M059J (cell line): Measurements from ENCODE around the gene PPHLN1. TPM values are rescaled to one million over a fixed set of nuclear protein-coding genes. Genes with fewer than 3 reads are reported as not detected.
A peak's percentile ranks its signal among the peaks of the same experiment; 100 is the strongest.

Experiments used
- DNase-seq: peaks from one replicate; pipeline ENCODE4 v3.0.0-alpha.2; 2012; ENCODE audit warnings: low read depth
- total RNA-seq: library from RNA; depleted of rRNA; stranded (reverse); fragments of >200 nt; shearing (Covaris generic); gene quantifications from 2 replicates; pipeline ENCODE4 v1.2.3, GENCODE V29; 2014

PPHLN1 gene
- total RNA-seq, 1 experiment from 2014 or later = 93.1 TPM

- DNase-seq = no peak
Observed at GRCh38 chr12:42442311-42442759, 116.4 kb downstream of the PPHLN1 start.

GRCh38 chr12:42442888-42443287 is 116.9 kb downstream of the PPHLN1 start:
- DNase-seq = no peak

- no peak for DNase-seq
Observed at GRCh38 chr12:42444192-42444943, 118.4 kb downstream of the PPHLN1 start.

GRCh38 chr12:42445891-42446290 is 119.9 kb downstream of the PPHLN1 start:
- no peak for DNase-seq

- peak; percentile 36 for DNase-seq
Observed at GRCh38 chr12:42446761-42447160, 120.8 kb downstream of the PPHLN1 start.

- no peak for DNase-seq
Observed at GRCh38 chr12:42447371-42447786, 121.4 kb downstream of the PPHLN1 start.

GRCh38 chr12:42448841-42449240 is 122.9 kb downstream of the PPHLN1 start:
- DNase-seq = no peak

GRCh38 chr12:42450248-42450647 is 124.3 kb downstream of the PPHLN1 start:
- DNase-seq = peak; percentile 42

GRCh38 chr12:42458575-42458974 is 132.6 kb downstream of the PPHLN1 start:
- DNase-seq = no peak

GRCh38 chr12:42459336-42459847 is 133.4 kb downstream of the PPHLN1 start:
- no peak for DNase-seq

- DNase-seq = no peak
Observed at GRCh38 chr12:42462486-42462885, 136.5 kb downstream of the PPHLN1 start.

- no peak for DNase-seq
Observed at GRCh38 chr12:42463671-42464070, 137.7 kb downstream of the PPHLN1 start.

- no peak for DNase-seq
Observed at GRCh38 chr12:42468341-42468821, 142.4 kb downstream of the PPHLN1 start.

GRCh38 chr12:42468921-42469320 is 143.0 kb downstream of the PPHLN1 start:
- no peak for DNase-seq

- no peak for DNase-seq
Observed at GRCh38 chr12:42469355-42470175, 143.6 kb downstream of the PPHLN1 start.

- DNase-seq = no peak
Observed at GRCh38 chr12:42472376-42472775, 146.4 kb downstream of the PPHLN1 start.

- no peak for DNase-seq
Observed at GRCh38 chr12:42473130-42473529, 147.2 kb downstream of the PPHLN1 start.

GRCh38 chr12:42473561-42473960 is 147.6 kb downstream of the PPHLN1 start:
- DNase-seq = peak; percentile 19

GRCh38 chr12:42474391-42474790 is 148.4 kb downstream of the PPHLN1 start:
- peak; percentile 78 for DNase-seq

- DNase-seq = peak; percentile 20
Observed at GRCh38 chr12:42475106-42475505, 149.1 kb downstream of the PPHLN1 start.

- peak; percentile 28 for DNase-seq
Observed at GRCh38 chr12:42477941-42478340, 152.0 kb downstream of the PPHLN1 start.

- no peak for DNase-seq
Observed at GRCh38 chr12:42481368-42481767, 155.4 kb downstream of the PPHLN1 start.
